ENCODE data around the gene KIF2C. TPM values are rescaled to one million over a fixed set of nuclear protein-coding genes. Genes with fewer than 3 reads are reported as not detected.
A peak's percentile ranks its signal among the peaks of the same experiment; 100 is the strongest.

The KIF2C gene
- total RNA-seq, 1 donor from 2014 or later, result 3.2 TPM

- peaks cover 38% of the 10 kb centered on the region for H4K20me1 ChIP-seq (ENCODE audit: insufficient read depth, low read length)
- peaks cover 40% of the 10 kb centered on the region for H3K36me3 ChIP-seq (ENCODE audit: insufficient read depth, low read length)
- no peak for DNase-seq (ENCODE audit: low read depth)
- peak within 1 kb of the TSS; percentile 100 for H3K27ac ChIP-seq (ENCODE audit: low read depth, low read length)
- TF ChIP-seq EZH2 (IDR thresholded peaks at IDR 0.05; ENCODE audit: insufficient read depth, low read length) (no peak), CTCF (IDR thresholded peaks at IDR 0.05; ENCODE audit: insufficient read depth, low read depth, low read length) (no peak)
- H3K4me1 ChIP-seq (ENCODE audit: insufficient read depth, low read length), result peaks cover 84% of the 10 kb centered on the region
- peak within 1 kb of the TSS; percentile 53 for H3K4me3 ChIP-seq (ENCODE audit: insufficient read depth, low read depth, low read length)
- H3K9ac ChIP-seq (ENCODE audit: low read length), result peak within 1 kb of the TSS; percentile 98
- Mint-ChIP-seq H3K36me3 (ENCODE audit: low read depth, unreplicated experiment) (peaks cover 24% of the 10 kb centered on the region), H3K9me3 (ENCODE audit: unreplicated experiment) (no peaks in the 10 kb centered on the region), H3K4me1 (ENCODE audit: low read depth, unreplicated experiment) (peaks cover 66% of the 10 kb centered on the region), H3K4me3 (ENCODE audit: unreplicated experiment) (peak within 1 kb of the TSS; percentile 79), H3K27ac (ENCODE audit: unreplicated experiment) (peak within 1 kb of the TSS; percentile 99), H3K27me3 (ENCODE audit: low read depth, unreplicated experiment) (no peaks in the 10 kb centered on the region)
- H3K79me2 ChIP-seq (ENCODE audit: insufficient read depth, low read length), result peaks cover 64% of the 10 kb centered on the region
- no peak for FAIRE-seq
- peak within 1 kb of the TSS; percentile 86 for H3K4me2 ChIP-seq (ENCODE audit: low read length)
- peak within 1 kb of the TSS; percentile 2 for H2AFZ ChIP-seq (ENCODE audit: low read depth, low read length)
- H3K9me3 ChIP-seq (ENCODE audit: insufficient read depth, low read depth, low read length), result no peaks in the 10 kb centered on the region
- no peaks in the 10 kb centered on the region for H3K27me3 ChIP-seq (ENCODE audit: insufficient read depth, low read length)
Measured at GRCh38 chr1:44806704-44807363, 67.2 kb downstream of the KIF2C start, which contains the start of gene DYNLT4. Gene DYNLT4 (minus strand): TSS chr1:44807351. CDS start chr1:44806668, 683 bp downstream.

GRCh38 chr1:44807364-44808062, 67.9 kb downstream of the KIF2C start:
- H3K4me1 Mint-ChIP-seq (ENCODE audit: low read depth, unreplicated experiment), result peaks cover 67% of the 10 kb centered on the region
- H4K20me1 ChIP-seq (ENCODE audit: insufficient read depth, low read length), result peaks cover 35% of the 10 kb centered on the region
- peak overlapping the region; percentile 99 for H3K27ac Mint-ChIP-seq (ENCODE audit: unreplicated experiment)
- H3K36me3 ChIP-seq (ENCODE audit: insufficient read depth, low read length), result peaks cover 36% of the 10 kb centered on the region
- no peak for TF ChIP-seq CTCF (IDR thresholded peaks at IDR 0.05; ENCODE audit: insufficient read depth, low read depth, low read length)
- no peak for TF ChIP-seq EZH2 (IDR thresholded peaks at IDR 0.05; ENCODE audit: insufficient read depth, low read length)
- peaks cover 20% of the 10 kb centered on the region for H3K36me3 Mint-ChIP-seq (ENCODE audit: low read depth, unreplicated experiment)
- H2AFZ ChIP-seq (ENCODE audit: low read depth, low read length), result peak overlapping the region; percentile 2
- no peaks in the 10 kb centered on the region for H3K27me3 ChIP-seq (ENCODE audit: insufficient read depth, low read length)
- peak overlapping the region; percentile 79 for H3K4me3 Mint-ChIP-seq (ENCODE audit: unreplicated experiment)
- H3K9me3 Mint-ChIP-seq (ENCODE audit: unreplicated experiment), result no peaks in the 10 kb centered on the region
- peak overlapping the region; percentile 100 for H3K27ac ChIP-seq (ENCODE audit: low read depth, low read length)
- peak overlapping the region; percentile 53 for H3K4me3 ChIP-seq (ENCODE audit: insufficient read depth, low read depth, low read length)
- peaks cover 83% of the 10 kb centered on the region for H3K4me1 ChIP-seq (ENCODE audit: insufficient read depth, low read length)
- no peaks in the 10 kb centered on the region for H3K9me3 ChIP-seq (ENCODE audit: insufficient read depth, low read depth, low read length)
- peaks cover 63% of the 10 kb centered on the region for H3K79me2 ChIP-seq (ENCODE audit: insufficient read depth, low read length)
- peak overlapping the region; percentile 86 for H3K4me2 ChIP-seq (ENCODE audit: low read length)
- no peaks in the 10 kb centered on the region for H3K27me3 Mint-ChIP-seq (ENCODE audit: low read depth, unreplicated experiment)
- H3K9ac ChIP-seq (ENCODE audit: low read length), result peak overlapping the region; percentile 98
- FAIRE-seq, result peak; percentile 82
- peak; percentile 99 for DNase-seq (ENCODE audit: low read depth)

Data from astrocyte (in vitro differentiated cells and primary cell).